ENCODE measurements around the gene ZCCHC24. TPM values are rescaled to one million over a fixed set of nuclear protein-coding genes. Genes with fewer than 3 reads are reported as not detected.

The ZCCHC24 gene
- total RNA-seq, 4 donors from 2014 or later: 32.8 to 122 (median 37.7) TPM

- intact Hi-C loops (cut with DNase I; ENCODE audit: low total_unique reads): no loop called here
- no peak for DNase-seq
- Histone ChIP-seq H3K27me3 (no peaks in the 10 kb centered on the region), H3K4me1 (peaks cover 0 to under 1% of the 10 kb centered on the region in 2 donors), H3K36me3 (no peaks in the 10 kb centered on the region), H3K4me3 (no peak overlapping the region), H3K9me3 (no peaks in the 10 kb centered on the region), H3K27ac (no peak overlapping the region)
- TF ChIP-seq POLR2A (IDR thresholded peaks at IDR 0.05) (no peak), CTCF (IDR thresholded peaks at IDR 0.05) (no peak)
Observed at GRCh38 chr10:79353726-79354125, 91.7 kb downstream of the ZCCHC24 start.

GRCh38 chr10:79353000-79353406, 92.4 kb downstream of the ZCCHC24 start:
- Histone ChIP-seq H3K9me3 (no peaks in the 10 kb centered on the region), H3K4me1 (peaks cover 0 to 6% of the 10 kb centered on the region in 2 donors), H3K36me3 (no peaks in the 10 kb centered on the region), H3K27ac (no peak overlapping the region), H3K27me3 (no peaks in the 10 kb centered on the region), H3K4me3 (no peak overlapping the region)
- TF ChIP-seq CTCF (IDR thresholded peaks at IDR 0.05): no peak
- TF ChIP-seq POLR2A (IDR thresholded peaks at IDR 0.05): no peak
- intact Hi-C loops (cut with DNase I; ENCODE audit: low total_unique reads): no loop called here
- no peak for DNase-seq

GRCh38 chr10:79352035-79352877, 93.2 kb downstream of the ZCCHC24 start:
- peaks cover 0 to 6% of the 10 kb centered on the region in 2 donors for H3K4me1 ChIP-seq
- H3K4me3 ChIP-seq: no peak overlapping the region
- DNase-seq: no peak
- H3K36me3 ChIP-seq: no peaks in the 10 kb centered on the region
- H3K27me3 ChIP-seq: no peaks in the 10 kb centered on the region
- H3K27ac ChIP-seq: no peak overlapping the region
- no peaks in the 10 kb centered on the region for H3K9me3 ChIP-seq
- TF ChIP-seq CTCF (IDR thresholded peaks at IDR 0.05): no peak
- no peak for TF ChIP-seq POLR2A (IDR thresholded peaks at IDR 0.05)
- intact Hi-C loops (cut with DNase I; ENCODE audit: low total_unique reads): no loop called here

GRCh38 chr10:79351332-79351731, 94.1 kb downstream of the ZCCHC24 start:
- Histone ChIP-seq H3K36me3 (no peaks in the 10 kb centered on the region), H3K27me3 (no peaks in the 10 kb centered on the region), H3K9me3 (no peaks in the 10 kb centered on the region), H3K4me3 (no peak overlapping the region), H3K4me1 (peaks cover 0 to 6% of the 10 kb centered on the region in 2 donors), H3K27ac (no peak overlapping the region)
- intact Hi-C loops (cut with DNase I; ENCODE audit: low total_unique reads): no loop called here
- no peak for DNase-seq
- TF ChIP-seq POLR2A (IDR thresholded peaks at IDR 0.05) (no peak), CTCF (IDR thresholded peaks at IDR 0.05) (no peak)

GRCh38 chr10:79350407-79351154, 94.8 kb downstream of the ZCCHC24 start:
- no peak for DNase-seq
- Histone ChIP-seq H3K36me3 (no peaks in the 10 kb centered on the region), H3K4me1 (peaks cover 0 to 6% of the 10 kb centered on the region in 2 donors), H3K27ac (no peak overlapping the region), H3K9me3 (no peaks in the 10 kb centered on the region), H3K27me3 (no peaks in the 10 kb centered on the region), H3K4me3 (no peak overlapping the region)
- TF ChIP-seq POLR2A (IDR thresholded peaks at IDR 0.05) (no peak), CTCF (IDR thresholded peaks at IDR 0.05) (no peak)
- intact Hi-C loops (cut with DNase I; ENCODE audit: low total_unique reads): no loop called here
